Hepatic stellate cell (primary cell): ENCODE data around the gene ENTPD6.
"Not testable (repeated sequence)": the region's sequence is repeated elsewhere in the genome, so short reads cannot be mapped to it uniquely, and the experiment has no call there.

ENCODE experiments used
- DNase-seq: peaks from one replicate; pipeline ENCODE4 v3.0.0; 2011; ENCODE audit warnings: low spot score

The ENTPD6 gene

DNA sequence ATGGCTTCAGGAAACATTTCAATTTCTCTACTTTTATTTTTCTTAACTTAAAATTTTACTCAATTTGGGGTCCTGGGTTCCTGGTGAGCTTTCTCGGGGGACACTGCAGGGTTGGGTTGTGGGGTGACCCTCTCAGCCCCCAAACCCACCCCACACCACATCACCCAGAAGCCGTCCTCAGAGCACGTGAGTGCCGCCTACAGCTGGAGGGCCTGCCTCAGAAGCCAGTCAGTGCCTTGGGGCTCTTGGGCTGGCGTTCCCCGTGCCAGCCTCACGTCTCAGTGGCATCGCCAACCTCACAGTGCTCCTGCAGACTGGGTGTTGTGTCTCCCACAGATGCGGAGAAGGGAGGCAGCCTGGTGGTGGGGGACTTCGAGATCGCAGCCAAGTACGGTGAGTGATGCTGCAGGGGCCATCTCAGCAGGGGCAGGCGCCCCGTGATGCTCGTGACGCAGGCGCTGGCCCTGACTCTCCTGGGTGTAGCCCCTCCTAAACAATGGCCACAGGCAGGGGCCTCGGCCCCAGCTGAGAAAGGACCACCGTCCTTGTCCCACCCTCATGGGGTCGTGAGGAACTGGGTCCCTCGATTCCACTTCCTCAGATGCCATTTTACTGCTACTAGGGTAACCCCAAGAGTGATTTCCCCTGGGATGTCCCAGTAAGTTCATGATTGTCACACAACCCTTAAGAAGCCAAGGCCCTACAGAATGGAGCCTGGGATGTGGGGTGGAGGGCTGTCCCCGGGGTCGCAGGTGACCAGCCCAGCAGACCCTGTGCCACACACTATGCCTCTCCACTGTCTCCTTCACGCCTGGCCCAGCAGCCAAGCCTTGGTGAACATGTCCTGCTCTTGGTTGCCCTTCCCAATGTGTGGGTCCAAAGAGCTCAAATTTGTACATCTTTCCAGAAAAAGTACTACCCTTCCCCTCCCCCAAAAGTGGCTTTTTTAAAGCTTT lies 28.5 kb downstream of the ENTPD6 start:
- DNase-seq = no peak

DNA sequence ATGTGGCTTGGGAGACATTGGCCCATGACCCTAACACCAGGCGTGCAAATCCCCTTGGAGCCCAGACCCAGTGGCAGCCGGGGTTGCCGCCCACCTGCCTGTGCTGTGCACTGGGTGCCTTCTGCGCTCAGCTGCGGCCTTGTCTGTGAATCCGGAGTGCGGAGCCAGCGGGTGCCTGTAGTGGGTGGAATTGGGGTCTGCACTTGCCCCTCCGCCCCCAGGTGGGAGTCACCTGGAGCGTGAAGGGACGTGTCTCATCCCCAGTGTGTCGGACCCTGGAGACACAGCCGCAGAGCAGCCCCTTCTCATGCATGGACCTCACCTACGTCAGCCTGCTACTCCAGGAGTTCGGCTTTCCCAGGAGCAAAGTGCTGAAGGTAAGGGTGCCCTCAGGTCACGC lies 29.4 kb downstream of the ENTPD6 start:
- no peak for DNase-seq

DNA sequence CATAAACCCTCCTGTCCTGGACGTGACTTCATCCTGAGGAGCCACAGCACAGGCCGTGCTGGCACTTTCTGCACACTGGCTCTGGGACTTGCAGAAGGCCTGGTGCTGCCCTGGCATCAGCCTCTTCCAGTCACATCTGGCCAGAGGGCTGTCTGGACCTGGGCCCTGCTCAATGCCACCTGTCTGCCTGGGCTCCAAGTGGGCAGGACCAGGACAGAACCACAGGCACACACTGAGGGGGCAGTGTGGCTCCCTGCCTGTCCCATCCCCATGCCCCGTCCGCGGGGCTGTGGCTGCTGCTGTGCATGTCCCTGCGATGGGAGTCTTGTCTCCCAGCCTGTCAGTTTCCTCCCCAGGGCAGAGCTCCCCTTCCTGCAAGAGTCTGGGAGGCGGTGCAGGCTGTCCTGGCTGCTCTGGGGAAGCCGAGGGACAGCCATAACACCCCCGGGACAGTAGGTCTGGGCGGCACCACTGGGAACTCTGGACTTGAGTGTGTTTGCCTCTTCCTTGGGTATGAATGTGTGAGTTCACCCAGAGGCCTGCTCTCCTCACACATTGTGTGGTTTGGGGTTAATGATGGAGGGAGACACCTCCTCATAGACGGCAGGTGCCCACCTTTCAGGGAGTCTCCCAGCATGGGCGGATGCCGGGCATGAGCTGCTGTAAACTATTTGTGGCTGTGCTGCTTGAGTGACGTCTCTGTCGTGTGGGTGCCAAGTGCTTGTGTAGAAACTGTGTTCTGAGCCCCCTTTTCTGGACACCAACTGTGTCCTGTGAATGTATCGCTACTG lies 30.3 kb downstream of the ENTPD6 start:
- no peak for DNase-seq

DNA sequence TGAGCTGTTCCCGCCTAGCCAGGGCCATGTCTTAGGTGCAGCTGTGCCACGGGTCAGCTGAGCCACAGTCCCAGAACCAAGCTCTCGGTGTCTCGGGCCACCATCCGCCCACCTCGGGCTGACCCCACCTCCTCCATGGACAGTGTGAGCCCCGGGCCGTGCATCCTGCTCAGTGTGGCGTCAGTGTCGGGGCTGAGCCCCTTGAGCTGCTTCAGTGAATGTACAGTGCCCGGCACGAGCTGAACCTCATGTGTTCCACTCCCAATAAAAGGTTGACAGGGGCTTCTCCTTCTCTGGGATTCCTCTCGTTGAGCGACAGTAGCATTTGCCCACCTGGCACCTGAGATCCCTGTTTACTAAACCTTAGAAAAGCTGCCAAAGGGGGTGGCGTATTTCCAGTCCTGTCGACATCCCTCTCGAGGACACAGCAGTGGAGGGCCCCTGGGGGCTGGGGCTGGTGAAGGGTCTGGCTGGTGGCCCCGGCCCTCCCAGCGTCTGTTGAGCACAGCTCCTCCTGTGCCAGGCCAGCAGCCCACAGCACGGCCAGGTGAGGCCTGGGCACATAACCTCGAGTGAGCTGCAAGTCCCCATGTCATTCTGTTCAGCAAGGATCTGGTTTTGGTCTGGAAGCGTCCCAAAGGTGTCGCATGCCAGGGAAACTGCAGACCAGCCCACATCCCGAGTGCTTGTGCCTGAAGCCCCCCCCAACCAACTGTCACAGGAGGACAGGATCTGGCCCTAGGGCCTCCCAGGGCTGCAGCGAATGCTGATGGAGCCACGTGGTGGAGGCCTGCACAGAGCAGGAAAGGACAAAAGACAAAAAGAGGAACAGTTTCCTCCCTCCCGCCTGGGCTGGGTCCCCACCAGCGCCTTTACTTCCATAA lies 31.2 kb downstream of the ENTPD6 start:
- DNase-seq = peak; percentile 40

DNA sequence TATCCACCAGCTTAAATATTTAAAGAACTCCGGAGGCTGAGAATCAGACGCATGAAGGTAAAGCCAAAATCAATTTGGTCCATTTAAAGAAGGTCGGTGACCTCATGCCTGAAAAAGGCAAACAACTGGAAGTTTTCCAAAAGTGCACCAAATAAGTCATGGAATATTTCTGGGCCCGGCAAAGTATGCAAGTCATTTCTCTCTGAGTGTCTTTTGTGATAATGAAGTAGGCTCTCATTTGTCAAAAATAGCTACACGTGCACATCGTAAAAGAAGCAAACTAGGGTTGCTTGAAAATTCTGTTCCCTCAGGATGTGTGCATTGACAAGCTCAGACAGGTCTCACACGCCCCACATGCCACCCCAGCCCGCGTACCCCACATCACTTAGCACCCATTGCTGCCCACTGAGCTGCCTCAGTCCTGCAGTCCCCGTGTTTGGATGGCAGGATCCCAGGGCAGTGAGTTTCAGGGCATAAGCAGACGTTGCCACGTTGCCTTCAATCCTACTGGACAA lies 31.9 kb downstream of the ENTPD6 start:
- DNase-seq = peak; percentile 58

DNA sequence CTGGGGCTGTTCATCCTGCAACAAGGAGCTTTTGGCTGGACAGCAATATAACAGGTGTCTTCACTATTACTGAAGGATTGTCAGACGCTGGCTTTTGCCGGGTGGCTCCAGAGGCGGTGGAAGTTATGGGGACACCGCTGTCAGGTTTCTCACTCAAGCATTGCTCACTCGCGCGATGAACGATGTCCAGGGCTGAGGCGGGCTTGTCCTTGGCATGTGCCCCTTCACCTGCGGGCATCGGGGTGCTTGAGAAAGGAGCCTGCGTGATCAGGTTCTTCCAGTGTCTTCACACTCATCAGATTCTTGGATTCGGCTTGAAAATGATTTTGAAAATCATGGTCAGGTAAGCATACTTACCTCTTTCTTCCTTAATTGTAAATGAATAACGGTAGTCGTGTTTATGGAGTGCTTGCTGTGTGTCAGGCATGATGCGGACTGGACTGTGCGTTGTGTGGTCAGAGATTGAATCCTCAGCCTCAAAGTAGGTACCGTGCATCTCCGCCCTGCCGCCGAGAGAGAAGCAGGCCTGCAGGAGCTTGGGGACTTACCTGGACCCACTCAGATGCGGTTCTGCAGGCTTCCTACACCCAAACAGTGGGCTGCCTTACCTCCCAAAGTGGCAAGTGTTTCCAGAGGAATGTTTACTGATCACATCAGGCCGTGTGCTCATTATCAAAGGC lies 34.1 kb downstream of the ENTPD6 start:
- DNase-seq = no peak

DNA sequence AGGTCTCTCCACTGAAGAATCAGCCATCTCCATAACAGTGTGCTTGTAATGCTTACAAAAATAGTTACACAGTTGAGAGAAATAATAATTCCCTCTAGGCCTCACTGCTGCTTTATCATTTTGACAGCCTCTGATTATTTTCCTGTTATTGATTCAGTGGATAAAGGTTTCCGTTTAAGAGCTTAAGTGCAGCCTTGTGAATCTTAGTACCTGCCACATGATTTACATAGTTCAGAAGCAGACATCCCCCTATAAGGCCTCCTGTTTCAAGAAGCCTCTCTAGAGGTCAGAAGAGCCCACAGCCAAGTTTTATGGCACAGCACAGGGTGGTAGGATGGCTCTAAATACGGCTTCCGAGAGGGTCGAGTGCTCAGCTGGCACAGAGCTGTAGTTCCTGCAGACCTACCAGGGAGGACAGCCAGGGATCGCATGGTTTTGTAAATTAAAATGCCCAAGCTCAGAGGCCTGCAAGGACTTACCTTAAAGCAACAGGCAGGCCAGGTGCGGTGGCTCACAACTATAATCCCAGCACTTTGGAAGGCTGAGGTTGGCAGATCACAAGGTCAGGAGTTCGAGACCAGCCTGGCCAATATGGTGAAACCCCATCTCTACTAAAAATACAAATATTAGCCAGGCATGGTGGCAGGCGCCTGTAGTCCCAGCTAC lies 34.8 kb downstream of the ENTPD6 start:
- no peak for DNase-seq

DNA sequence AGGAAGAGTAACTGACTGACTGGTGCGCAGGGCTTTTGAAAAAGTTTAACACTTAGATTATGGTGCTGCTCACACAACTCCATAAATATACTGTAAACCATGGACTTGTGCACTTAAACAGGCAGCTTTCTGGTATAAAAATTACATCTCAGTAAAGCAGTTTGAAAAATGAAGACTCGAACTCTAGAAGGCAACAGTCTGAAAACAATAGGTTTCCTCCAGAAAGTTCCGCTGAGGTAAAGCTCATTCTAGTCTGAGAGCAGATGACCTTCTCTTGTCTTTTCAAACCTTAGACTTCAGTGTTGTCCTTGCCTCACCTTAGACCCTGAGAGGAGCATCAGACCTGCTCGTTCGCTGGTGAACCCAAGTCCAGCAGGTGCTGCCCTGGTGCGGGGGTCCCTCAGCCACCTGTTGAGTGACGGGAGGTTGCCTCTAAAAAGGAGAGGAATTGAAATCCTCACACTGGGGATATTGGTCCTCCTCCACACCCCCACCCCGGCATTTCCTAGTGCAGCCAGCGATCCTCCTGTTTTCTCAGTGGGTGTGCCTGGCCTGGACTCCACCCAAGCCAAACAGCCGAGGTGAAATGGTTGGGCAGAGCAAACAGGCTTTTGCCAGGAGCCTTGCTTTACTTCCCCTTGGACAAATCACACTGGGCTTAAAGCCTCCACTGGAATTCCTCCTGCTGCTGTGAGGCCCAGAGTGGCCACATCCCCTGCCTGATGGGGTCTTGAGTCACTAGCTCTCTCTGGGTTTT lies 37.7 kb downstream of the ENTPD6 start:
- peak; percentile 65 for DNase-seq

DNA sequence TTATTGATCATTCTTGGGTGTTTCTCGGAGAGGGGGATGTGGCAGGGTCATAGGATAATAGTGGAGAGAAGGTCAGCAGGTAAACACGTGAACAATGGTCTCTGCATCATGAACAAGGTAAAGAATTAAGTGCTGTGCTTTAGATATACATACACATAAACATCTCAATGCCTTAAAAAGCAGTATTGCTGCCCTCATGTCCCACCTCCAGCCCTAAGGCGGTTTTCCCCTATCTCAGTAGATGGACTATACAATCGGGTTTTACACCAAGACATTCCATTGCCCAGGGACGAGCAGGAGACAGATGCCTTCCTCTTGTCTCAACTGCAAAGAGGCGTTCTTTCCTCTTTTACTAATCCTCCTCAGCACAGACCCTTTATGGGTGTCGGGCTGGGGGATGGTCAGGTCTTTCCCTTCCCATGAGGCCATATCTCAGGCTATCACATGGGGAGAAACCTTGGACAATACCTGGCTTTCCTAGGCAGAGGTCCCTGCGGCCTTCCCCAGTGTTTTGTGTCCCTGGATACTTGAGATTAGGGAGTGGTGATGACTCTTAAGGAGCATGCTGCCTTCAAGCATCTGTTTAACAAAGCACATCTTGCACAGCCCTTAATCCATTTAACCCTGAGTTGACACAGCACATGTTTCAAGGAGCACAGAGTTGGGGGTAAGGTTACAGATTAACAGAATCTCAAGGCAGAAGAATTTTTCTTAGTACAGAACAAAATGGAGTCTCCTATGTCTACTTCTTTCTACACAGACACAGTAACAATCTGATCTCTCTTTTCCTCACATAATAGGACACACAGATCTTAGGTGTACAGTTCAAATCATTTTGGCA lies 38.7 kb downstream of the ENTPD6 start:
- DNase-seq = not testable (repeated sequence)

DNA sequence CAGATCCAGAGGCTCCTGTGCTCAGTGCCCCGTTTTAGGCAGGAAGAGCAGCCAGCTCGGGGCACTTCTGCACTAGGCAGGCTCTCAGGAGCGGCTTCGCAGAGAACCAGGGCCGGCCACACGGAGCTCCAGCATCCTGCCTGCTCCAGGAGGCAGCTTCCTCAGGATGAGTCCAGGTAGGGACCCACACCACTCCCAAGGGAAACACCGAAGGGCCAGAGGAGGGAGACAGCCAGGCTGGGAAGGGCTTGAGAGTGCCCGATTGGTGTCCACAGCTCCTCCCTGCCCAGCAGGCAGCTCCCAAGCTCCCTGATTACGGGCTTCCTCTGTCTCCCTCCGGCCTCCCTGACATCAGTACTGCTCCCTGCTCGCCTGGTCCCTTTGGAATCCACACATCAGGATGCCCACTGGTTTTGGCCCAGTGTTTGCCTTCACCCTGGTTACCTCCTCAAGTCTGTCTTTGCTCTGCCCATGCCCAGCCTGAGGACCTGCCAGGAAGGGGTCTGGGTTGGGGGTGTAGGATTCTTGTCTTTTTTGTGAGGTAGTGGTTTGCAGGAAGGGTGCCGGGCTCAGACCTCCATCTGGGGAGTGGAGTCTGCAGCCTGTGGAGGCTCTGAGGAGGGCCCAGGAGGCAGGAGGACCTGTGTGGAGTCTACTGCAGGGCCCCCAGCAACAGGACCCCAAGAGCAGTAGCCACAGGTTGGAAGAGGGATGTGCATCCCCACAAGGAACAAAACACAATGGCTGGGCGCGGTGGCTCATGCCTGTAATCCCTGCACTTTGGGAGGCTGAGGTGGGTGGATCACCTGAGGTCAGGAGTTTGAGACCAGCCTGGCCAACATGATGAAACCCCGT lies 41.2 kb downstream of the ENTPD6 start:
- no peak for DNase-seq

DNA sequence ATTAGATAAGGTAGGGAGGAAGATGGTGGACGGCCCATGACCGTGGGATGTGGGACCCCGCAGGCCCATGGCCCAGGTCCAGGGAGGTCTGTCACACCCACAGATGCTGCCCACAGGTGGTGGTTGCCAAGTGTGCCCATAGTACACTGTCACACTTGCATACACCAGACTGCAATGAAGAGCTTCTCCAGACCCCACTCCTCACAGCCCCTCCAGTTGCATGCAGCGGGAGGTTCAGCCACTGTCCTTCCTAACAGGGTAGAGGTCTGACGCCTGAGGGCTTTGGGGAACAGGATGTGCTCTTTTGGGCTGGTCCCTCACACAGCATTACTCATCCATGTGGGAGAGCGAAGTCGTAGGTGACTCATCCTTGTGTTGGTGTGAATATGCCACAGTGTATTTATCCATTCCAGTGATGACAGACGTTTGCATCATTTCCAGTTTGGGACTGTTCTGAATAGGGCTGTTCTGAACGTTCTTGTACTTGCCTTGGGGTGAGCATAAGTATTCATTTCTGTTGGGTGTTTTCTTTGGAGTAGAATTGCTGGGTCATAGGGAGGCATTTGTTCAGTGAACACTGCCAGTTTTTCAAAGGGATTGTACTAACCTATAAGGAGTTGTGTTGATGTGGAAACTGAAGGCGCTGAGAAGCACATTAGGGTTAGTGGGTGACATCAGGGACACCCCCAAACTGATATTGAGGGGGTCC lies 42.3 kb downstream of the ENTPD6 start:
- DNase-seq = peak; percentile 98

DNA sequence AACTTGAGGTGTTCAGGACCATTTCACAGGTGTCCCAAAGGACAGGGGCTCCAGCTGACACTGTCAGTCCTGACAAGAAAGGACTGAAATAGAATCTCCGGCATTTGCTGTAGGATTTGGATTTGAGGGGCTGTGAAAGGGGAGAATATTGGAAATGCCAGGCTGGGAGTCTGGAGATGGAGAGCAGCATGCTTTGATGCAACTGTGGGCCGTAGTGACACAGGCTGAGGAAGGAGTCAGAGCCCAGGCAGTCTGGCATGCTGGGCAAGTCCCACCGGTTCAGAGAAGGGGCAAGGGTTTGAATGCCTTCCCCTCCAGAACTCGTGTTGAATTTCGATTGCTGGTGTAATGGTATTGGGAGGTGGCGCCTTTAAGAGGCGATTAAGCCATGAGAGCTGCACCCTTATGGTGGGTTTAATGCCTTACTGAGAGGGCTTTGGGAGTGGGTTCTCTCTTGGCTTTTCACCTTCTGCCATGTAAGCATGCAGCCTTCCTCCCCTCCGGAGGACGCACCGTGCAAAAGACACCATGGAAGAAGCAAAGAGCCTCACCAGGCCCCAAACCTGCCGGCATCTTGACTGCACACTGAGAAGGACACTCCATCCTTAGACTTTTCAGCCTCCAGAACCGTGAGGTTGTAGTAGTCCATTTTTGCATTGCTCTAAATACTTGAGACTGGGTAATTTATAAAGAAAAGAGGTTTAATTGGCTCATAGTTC lies 43.0 kb downstream of the ENTPD6 start:
- DNase-seq = no peak

DNA sequence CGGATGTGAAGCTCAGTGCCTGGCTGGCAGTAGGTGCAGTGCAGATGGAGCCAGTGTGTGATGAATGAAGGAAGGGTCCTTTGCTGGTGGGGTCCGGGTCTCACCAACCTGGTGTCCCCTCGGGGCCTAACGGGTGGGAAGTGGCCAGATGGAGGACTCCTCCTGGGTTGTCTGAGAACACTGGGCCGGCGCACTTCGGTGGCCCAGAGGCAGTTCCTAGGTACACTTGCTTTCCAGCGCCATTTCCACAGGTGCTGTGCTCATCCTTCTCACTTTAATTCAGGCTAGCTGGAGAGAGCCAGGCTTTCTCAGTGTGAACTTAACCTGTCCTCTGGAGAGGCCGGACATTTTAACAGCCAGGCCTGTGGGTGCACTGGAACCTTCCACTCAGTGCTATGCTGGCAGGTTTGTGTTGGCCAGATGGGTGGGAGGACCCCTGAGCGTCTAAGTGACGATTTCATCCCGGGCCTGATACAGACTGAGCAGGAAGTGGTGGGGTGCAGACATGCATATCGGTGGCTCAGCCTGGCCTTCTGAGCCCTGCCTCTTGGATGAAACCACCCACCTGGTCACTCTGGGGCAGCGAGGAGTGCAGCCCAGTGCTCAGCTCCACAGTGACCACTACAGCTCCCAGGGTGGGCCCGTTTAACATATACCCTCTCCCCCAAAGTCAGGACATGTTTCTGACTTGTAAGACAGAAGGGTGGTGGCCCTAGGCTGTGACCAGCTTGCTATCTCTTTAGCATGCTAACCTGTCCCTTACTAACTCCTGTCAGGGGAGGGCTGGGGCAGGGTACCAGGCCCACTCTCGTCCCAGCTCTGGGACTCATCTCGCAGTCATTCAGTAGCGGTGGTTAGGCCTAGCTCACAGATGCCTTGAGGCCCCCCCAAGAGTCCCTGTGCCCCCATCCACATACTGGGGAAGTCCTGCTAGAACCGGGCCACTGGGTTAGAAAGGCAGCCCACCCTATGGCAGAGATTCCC lies 44.2 kb downstream of the ENTPD6 start:
- no peak for DNase-seq

DNA sequence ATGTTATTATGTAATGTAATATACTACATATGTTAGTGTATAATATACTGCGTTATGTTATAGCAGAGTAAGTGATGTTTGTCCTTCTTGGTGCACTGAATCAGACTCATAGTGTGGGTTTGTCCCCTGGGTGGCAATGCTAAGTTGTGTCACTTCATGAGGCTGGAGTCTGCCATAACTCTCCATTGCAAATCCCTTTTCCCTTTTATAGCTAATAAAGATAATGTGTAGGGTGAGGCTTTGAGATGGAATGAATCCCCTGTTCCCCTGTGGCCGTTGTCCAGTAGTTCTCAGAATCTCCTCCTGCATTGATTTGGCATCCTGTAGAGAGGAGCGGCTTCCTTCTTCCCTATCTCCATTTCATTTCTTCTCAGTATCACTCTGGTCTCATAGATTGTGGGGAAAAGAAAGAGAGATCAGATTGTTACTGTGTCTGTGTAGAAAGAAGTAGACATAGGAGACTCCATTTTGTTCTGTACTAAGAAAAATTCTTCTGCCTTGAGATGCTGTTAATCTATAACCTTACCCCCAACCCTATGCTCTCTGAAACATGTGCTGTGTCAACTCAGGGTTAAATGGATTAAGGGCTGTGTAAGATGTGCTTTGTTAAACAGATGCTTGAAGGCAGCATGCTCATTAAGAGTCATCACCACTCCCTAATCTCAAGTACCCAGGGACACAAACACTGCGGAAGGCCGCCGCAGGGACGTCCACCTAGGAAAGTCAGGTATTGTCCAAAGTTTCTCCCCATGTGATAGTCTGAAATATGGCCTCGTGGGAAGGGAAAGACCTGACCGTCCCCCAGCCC lies 45.5 kb downstream of the ENTPD6 start:
- not testable (repeated sequence) for DNase-seq

DNA sequence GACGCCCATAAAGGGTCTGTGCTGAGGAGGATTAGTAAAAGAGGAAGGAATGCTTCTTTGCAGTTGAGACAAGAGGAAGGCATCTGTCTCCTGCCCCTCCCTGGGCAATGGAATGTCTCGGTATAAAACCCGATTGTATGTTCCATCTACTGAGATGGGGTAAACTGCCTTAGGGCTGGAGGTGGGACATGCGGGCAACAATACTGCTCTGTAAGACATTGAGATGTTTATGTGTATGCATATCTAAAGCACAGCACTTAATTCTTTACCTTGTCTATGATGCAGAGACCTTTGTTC lies 46.1 kb downstream of the ENTPD6 start:
- not testable (repeated sequence) for DNase-seq
